ENCODE results near the gene SPDEF.

SPDEF gene

DNA sequence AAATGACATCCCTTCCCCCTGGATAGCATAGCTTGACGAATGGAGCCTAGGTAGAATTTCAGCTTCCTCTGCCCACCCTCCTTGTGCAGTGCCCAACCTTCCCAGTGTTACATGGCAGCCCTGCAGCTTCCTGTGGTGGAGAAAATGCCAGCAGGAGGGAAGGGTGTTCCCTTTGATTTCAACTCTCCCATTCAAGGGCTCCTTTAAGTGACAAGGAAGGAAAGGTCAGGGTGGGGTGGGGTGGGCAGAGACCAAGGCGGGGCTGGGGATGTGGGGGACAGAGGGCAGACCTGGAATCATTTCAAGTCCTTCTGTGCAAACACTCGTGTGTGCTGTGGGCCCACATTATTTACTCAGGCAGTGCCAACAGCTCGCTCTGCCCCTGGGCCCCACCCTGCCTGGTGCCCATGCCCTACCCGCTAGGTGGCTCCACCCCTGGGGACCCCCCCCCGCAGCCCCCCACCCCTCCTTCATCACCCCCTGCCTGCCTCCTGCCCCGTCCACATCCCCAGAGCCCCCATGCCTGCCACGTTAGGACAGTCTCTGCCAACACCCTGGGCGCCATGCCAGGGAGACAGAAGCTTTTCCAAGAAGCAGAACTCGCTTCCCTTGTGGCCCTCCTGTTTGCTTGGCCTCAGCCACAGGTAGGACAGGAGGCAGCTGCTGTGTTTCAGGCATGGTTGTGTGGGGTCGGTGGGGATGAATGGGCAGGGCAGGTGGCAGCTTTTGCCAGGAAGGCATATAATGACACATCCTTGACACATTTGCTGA lies 9.4 kb downstream of the SPDEF start:
- no peak for DNase-seq (ENCODE audit: low read depth in 2 of 3, low spot score in 2 of 3)

DNA sequence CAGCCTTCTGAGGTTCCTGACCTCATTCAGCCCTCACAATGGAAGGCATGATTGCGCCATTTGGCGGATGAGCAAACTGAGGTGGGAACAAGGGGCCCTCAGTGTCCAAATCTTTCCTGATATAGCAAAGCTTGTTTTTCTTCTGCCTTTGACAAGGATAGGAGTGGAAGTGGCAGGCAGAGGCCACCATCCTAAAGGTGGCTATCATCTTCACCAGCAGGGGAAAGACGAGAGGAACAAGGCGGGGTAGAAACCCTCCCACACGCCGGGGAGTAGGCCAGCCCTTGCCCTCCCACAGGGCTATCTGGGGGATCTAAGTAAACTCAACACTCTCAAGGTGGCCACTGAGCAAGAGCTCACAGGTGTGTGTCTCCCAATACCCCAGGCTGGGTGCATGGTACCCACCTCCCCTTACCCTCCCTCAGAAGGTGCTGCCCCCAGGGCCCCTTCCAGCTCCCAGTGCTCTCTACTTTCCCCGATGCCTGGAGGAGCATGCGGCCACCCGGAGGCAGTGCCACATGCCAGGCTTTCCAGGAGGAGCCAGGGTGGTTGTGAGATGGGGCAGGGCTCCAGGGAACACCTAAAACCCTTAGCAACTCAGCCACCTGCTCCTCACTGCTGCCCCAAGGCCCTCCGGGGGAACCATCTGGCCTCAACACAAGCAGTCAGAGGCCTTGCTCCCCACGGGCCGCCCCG lies 11.2 kb downstream of the SPDEF start:
- no peak for DNase-seq (ENCODE audit: low read depth in 2 of 3, low spot score in 2 of 3)

DNA sequence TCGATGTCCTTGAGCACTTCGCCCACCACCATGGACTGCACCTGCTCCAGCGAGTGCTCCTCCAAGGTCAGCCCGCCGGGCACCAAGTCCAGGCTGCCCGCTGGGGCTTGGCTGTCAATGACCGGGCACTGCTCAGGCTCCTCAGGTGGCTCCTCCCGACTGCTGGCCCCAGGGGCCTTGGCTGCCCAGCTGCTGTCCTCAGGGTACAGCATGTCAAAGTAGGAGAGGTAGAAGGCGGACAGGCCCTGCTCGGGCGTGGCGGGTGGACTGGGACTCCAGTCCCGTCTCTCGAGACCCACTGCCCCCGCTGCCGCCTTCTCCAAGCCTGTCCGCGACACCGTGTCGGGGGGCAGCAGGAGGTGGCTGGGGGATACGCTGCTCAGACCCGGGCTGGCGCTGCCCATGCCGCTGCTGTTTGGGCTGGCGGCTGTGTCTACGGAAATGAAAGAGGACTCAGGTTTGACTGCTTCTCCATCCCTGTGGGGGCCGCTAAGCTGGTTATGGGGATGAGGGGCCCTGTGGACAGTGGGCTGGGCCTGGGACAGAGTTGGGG lies 12.0 kb downstream of the SPDEF start:
- DNase-seq (ENCODE audit: low read depth in 2 of 3, low spot score in 2 of 3): no peak

DNA sequence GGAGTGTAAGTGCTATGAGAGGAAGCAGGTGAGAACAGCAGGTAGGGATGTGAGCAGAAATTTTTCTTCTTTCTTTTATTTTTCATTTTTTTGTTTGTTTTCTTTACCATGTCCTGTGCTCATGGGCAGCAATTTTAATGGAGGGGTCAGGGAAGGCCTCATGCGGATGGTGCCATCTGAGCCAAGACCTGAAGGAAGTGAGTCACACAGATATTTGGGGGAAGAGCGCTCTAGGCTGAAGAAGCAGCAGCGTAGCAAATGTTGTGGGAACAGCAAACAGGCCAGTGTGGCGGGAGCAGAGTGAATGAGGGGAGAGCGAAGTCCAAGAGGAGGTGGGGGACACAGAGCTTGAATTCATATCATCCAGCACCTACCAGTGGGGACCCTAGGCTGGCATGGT lies 12.7 kb downstream of the SPDEF start:
- no peak for DNase-seq (ENCODE audit: low read depth in 2 of 3, low spot score in 2 of 3)

DNA sequence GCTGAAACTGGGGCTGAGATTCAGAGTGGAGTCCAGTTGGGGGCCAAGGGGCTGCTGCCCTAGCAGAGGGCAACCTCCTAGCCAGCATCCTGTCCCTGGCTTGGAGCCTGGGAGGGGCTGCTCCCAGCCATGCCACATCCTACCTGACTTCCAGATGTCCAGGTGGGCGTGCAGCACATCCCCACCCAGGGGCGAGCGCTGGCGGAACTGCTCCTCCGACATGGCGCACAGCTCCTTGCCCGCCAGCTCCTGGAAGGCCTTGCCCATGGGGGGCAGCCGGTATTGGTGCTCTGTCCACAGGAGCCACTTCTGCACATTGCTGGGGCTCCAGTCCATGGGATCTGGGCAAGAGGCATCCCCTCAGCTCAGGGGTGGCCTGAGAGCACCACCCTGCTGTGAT lies 15.3 kb downstream of the SPDEF start:
- no peak for DNase-seq (ENCODE audit: low read depth in 2 of 3, low spot score in 2 of 3)

DNA sequence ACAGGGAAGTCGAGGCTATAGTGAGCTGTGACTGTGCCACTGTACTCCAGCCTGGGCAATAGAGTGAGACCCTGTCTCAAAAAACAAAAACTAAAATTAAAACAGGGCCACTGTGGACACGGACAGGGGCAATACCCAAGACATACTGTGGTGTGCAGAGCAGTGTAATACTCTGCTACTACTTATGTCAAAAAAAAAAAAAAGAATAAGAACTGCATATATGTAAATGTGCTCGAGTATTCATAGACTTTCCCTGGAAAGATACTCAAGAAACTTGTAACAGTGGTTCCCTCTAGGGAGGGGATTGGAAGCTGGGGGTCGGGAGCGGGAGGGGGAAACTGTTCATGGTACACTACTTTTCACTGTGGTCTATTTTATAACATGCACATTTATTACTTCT lies 15.9 kb downstream of the SPDEF start:
- no peak for DNase-seq (ENCODE audit: low read depth in 2 of 3, low spot score in 2 of 3)

DNA sequence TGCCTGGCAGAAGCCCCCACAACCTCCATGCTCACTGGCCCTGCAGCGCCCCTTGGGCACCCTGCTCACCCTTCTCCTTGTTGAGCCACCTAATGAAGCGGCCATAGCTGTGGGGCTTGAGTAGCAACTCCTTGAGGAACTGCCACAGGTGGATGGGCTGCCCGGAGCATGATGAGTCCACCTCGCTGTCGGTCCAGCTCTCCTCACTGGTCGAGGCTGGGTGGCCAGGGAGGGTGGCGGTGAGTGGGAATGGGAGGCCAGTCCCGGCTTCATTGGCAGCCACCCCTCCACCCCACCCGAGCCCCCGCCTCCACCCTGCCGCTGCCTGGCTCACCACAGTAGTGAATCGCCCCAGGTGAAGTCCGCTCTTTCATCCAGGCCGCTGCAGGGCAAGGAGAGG lies 16.9 kb downstream of the SPDEF start:
- DNase-seq (ENCODE audit: low read depth in 2 of 3, low spot score in 2 of 3): no peak

DNA sequence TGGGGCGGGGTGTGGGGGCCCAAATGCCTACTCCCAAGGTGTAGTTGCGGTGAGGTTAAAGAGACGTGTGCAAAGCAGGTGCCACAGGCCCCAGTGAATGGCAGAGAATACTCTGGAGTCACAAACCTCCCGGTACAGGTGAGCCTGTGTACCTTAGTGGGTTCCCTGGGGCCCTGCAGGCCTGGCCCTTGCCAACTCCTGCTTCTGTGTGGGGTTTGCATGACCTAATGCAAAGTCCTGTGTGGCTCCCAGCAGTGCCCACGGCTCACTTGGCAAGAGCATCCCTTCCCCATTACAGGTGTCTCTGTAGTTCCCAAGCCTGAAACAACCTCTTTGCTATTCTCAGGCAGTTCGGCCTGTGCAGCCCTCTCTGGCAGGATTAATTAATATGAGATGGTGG lies 17.5 kb downstream of the SPDEF start:
- no peak for DNase-seq (ENCODE audit: low read depth in 2 of 3, low spot score in 2 of 3)

DNA sequence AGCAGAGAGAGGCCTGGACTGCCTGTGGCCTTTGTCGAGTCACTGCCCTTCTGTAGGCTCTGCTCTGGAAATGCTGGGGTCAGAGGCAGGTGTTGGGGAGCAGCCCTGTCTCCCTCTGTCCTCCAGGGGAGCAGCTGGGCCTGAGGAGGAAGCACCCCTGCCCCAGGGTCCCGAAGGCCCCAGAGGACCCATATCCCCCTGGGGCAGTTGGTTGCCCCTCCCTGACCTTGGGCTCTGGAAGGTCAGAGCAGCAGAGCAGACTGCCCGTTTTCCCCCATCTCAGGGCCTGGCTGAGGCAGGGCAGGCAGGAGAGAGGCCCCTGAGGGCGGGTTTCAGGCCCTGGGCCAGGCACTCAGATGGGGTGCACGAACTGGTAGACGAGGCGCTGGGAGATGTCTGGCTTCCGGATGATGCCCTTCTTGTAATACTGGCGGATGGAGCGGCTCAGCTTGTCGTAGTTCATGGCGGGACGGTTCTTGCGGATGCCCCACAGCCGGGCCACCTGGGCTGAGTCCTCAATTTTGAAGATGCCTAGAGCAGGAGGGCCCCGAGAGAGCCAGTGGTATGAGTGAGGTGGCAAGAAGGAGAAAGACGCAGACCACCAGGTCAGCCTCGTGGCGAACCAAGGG lies 18.1 kb downstream of the SPDEF start:
- DNase-seq (ENCODE audit: low read depth in 2 of 3, low spot score in 2 of 3): no peak

DNA sequence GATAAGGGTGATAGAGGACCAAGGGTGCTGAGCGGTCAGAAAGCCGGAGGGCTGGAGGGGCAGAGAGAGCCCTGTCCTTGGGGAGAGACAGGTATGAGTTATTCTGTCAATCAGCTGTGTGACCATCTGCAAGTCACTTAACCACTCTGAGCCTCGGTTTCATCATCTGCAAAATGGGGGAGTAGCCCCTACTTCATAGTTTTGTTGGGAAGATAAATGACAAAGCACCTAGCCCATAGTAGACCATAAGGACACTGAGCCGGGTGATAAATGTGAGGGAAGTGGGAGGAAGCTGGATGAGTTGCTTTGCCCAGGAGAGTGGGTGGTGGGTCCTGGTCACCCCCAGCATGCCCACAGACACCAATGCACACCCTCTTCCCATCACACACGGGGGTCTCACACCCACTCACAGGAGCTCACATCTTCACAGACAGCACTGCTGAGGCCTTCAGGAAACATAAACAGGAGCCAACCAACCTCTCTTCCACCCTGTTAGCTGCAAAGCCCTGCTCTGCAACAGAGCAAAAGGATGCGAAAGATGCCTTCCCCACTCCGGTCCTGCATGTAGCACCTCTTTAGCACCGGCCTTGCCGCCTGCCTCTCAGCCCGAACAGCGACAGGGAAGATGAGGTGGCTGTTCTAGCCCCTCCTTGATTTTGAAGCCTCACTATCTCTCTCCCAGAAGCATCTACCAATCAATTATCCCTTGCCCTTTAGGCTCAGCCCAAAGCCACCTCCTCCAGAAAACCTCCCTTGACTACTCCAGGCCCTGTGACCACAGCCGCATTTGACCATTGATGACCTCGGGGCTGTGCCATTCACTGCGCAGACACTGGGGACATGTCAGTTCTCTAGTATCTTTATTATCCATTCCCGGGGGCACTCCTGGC lies 18.9 kb downstream of the SPDEF start:
- no peak for DNase-seq (ENCODE audit: low read depth in 2 of 3, low spot score in 2 of 3)

DNA sequence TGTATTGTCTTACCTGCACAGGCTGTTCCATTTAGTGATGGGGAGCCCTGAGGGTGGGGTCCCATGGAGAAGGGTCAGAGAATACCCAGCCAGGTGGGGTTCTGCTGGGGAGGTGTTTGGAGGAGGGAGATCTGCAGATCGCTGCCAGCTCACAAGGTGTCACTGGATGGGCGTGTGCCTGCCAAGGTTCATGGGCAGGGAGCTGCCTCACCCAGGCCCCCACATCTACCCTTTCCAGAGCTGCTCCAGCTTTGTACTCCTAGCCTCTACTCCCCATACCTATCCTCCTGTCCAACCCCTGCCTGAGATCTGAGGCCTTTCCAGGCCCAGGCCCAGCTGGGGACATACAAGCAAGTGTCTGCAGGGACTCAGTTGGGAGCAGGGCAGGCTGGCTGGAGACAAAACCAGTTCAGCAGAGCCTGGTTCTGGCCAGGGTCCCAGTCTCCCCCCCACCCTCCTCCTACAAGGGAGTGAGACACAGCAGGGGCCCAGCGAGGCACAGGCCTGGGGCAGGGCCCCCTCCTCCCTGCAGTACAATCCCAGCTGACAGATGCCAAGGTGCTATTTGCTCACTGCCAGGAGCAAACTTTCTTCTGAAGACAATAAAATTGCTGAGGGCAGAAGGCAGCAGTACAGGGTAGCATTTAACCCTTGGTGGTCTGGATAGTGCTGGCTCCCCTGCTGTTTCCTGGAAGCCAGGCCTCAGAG lies 19.7 kb downstream of the SPDEF start:
- no peak for DNase-seq (ENCODE audit: low read depth in 2 of 3, low spot score in 2 of 3)

DNA sequence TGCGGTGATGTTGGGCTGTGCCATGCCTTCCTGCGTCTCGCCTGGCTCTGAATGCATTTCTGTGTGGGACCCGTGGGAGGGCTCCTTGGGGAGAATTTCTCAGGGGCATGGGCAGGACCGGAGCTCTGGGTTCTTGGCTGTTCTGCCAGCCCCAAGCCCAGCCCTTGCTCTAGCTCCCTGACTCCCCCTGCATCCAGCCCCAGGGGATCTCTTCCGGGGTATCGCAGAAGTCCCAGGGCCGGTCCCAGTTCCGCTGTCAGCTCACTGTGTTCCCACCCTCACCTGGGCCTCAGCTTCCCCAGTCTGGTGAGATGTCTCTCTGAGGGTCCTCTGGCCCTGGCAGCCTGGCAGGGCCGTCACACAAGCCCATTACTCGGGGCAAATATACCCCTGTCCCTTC lies 20.5 kb downstream of the SPDEF start:
- no peak for DNase-seq (ENCODE audit: low read depth in 2 of 3, low spot score in 2 of 3)

DNA sequence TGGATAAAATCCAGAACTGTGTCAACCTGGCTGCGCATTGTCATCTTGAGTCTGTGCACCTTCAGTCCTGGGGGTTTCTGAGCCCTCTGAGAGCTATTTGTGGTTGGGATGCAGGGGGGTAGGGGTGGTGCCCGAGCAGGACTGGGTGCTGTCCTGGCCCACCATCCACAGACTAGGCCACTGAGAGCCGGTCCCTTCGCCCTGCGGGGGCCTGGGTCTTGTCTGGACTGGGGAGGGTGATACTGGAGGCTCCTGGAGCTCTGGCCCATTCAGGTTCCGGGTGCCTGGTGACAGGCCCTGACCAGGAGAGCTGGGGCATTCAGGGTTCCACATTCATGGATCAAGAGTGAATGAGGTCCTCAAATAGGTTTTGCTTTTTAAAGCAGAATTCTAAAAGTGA lies 20.9 kb downstream of the SPDEF start:
- DNase-seq (ENCODE audit: low read depth in 2 of 3, low spot score in 2 of 3): no peak

DNA sequence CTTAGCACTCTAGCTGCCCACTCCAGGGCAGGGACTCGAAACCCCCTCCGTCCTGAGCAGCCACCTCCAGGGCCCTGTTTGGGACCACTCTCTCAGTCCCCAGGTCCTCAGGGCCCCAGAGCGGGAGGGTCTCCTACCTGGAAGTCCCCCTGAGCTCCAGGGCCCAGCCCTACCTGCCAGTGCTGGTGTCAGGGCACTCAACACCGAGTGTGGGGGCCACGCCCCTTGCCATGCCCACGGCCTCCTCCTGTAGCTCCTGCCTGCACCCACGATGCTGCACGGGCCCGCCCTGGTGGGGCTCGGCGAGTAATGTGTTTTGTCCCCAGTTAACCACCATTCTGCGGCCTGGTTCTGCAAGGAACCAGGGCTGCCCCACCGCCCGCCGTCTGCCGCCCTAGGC lies 21.5 kb downstream of the SPDEF start:
- no peak for DNase-seq (ENCODE audit: low read depth in 2 of 3, low spot score in 2 of 3)

DNA sequence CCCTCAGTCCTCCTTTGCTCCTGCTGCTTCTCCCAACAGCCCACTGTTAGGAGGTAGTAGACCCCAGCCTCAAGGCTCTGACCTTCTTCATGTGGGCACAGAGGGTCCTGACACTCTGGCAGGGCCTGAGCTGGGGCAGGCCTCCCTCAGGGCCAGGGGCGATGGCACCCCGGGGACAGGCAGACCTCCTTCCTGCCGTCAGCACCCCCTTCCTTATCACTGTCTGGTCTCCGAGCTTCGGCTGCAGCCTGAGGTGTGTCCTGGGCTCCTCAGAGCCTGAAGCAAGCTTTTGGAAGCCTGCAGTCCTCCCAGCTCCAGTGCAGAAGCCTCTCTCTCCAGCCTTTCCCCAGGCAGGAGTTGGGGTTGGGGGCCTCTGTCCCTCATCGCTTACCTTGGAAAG lies 22.0 kb downstream of the SPDEF start:
- DNase-seq (ENCODE audit: low read depth in 2 of 3, low spot score in 2 of 3): no peak

DNA sequence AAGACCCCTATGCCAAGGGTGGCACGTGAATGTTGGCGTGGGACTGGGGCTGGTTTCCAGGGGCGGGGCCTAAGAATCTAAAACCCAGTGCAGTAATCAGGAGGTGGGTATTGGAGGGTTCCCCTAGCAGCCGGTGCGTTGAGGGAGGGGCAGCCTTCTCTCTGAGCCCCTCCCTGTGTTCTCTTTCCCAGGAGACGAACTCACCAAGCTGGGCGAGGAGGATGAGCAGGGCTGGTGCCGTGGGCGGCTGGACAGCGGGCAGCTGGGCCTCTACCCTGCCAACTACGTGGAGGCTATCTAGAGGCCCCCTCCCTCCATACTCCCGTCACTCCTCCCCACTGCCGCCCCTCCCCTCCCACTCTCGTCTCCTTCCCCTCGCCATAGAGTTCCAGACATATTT lies 23.9 kb downstream of the SPDEF start:
- no peak for DNase-seq (ENCODE audit: low read depth in 2 of 3, low spot score in 2 of 3)

DNA sequence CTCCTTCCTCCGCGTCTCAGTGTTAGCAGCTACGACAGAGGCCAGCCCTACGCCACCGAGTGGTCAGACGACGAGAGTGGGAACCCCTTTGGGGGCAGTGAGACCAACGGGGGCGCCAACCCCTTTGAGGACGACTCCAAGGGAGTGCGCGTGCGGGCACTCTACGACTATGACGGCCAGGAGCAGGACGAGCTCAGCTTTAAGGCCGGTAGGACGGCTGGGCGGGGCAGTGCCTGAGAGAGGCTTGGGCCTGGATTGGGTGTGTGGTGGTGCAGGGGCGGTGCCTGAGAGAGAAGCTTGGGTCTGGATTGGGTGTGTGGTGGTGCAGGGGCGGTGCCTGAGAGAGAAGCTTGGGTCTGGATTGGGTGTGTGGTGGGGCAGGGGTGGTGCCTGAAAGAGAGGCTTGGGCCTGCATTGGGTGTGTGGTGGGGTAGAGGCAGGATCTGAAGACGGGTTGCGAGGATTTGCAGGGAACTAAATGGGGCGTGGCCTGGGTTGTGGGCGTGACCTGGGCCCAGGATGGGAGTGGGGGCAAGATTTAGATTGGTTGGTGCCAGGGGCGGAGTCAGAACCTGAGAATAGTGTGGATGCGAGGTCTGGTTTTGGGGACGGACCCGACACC lies 24.4 kb downstream of the SPDEF start:
- no peak for DNase-seq (ENCODE audit: low read depth in 2 of 3, low spot score in 2 of 3)

DNA sequence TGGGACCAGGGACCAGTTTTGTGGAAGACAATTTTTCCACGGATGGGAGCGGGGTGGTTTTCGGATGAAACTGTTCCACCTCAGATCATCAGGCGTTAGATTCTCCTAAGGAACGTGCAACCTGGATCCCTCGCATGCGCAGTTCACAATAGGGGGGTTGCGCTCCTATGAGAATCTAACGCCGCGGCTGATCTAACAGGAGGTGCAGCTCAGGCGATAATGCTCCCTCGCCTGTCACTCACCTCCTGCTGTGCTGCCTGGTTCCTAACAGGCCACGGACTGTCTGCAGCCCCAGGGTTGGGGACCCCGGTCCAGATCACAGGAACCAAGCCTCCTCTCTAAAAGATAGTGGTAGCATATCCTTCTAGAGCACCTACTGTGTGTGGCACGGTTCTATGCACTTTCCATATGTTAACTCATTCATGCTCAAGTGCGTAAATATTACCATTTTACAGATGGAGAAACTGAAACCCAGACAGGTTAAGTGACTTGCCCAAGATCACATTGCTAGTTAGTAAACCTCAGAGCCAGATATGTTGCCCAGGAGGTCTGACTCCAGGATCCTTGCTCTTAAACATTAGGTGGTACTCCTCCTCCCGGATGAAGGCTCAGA lies 25.3 kb downstream of the SPDEF start:
- DNase-seq (ENCODE audit: low read depth in 2 of 3, low spot score in 2 of 3): no peak

DNA sequence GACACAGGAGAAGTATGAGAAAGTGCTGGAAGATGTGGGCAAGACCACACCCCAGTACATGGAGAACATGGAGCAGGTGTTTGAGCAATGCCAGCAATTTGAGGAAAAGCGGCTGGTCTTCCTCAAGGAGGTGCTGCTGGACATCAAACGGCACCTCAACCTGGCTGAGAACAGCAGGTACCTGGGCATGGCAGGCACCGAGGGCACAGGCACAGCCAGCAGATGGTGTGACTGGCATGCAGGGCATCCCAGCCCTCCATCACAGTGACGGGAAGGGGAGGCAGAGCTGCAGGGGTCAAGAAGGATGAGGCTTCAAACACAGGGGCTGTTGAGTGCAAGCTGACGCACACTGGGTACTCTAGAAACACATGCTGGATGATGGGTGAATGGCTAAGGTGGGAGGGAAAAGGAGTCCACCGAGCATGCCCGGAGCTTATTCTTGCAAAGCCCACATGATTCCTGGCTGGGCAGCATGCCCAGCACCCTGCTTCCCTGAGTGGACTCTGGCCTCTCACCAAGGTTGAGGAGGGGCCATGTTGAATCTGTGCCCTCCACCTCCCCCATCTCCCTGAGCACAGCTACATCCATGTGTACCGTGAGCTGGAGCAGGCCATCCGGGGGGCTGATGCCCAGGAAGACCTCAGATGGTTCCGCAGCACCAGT lies 26.3 kb downstream of the SPDEF start:
- no peak for DNase-seq (ENCODE audit: low read depth in 2 of 3, low spot score in 2 of 3)
